GM12865 (cell line): Measurements from ENCODE around the gene SDC4.
A peak's percentile ranks its signal among the peaks of the same experiment; 100 is the strongest.

Experiments
- DNase-seq: peaks from one replicate; pipeline ENCODE4 v3.0.0; 2010; ENCODE audit warnings: low read depth
- H3K4me3 ChIP-seq: 2 replicates; pipeline ENCODE4 v1.5.1; 2011; ENCODE audit warnings: mild to moderate bottlenecking, low read depth, low read length, control low read depth
- CTCF ChIP-seq: IDR thresholded peaks from 2 replicates; pipeline ENCODE4 v1.5.1; 2011; ENCODE audit warnings: low read length, control low read depth, low read depth, inconsistent platforms; ENCODE audit not compliant: insufficient read depth; ENCODE audit errors: missing control alignments

Gene SDC4

GRCh38 chr20:45297786-45298497 lies 50.3 kb downstream of the SDC4 start:
- TF ChIP-seq CTCF, result no peak
- H3K4me3 ChIP-seq, result no peak overlapping the region
- DNase-seq, result no peak

- no peak overlapping the region for H3K4me3 ChIP-seq
- no peak for TF ChIP-seq CTCF
- DNase-seq, result no peak
These were observed 53.6 kb downstream of the SDC4 start for GRCh38 chr20:45294659-45295058.

GRCh38 chr20:45294003-45294368 lies 54.2 kb downstream of the SDC4 start:
- H3K4me3 ChIP-seq, result no peak overlapping the region
- no peak for TF ChIP-seq CTCF
- no peak for DNase-seq

GRCh38 chr20:45293041-45294002 lies 54.9 kb downstream of the SDC4 start:
- peak overlapping the region; percentile 53 for H3K4me3 ChIP-seq
- peak; percentile 95 for TF ChIP-seq CTCF
- DNase-seq, result peak; percentile 68

DNA sequence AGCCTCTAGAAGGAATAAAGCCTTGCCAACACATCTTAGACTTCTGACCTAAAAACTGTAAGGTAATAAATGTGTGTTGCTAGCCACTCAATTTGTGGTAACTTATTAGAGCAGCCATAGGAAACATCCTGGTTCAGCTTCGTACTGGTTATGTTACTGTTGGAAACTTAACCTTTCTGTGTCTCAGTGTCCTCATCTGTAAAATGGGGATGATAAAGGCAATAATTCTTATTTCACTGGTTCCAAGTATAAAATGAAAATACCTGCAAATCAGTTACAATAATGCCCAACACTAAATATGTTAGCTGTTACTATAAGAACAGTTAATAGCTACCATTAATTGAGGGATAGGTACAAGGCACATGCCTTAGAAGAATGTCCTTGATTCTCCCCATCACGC lies 55.9 kb downstream of the SDC4 start:
- no peak for TF ChIP-seq CTCF
- H3K4me3 ChIP-seq, result no peak overlapping the region
- DNase-seq, result no peak

GRCh38 chr20:45291526-45291925 lies 56.7 kb downstream of the SDC4 start:
- TF ChIP-seq CTCF, result no peak
- H3K4me3 ChIP-seq, result no peak overlapping the region
- DNase-seq, result no peak
